Gastroesophageal sphincter (tissue), 4 donors: ENCODE results near the gene VPS51. TPM values are rescaled to one million over a fixed set of nuclear protein-coding genes. Genes with fewer than 3 reads are reported as not detected.

Experiments used
- ATAC-seq: fragments of 150-250 bp; one replicate; pipeline ENCODE4 v1.9.1; 2016; ENCODE audit warnings: mild to moderate bottlenecking, moderate library complexity
- H3K27ac ChIP-seq, 4 donors: fragments of 200-600 bp; sonication (generic) in 3 of 4; 1 replicate in 3 of 4; 2 replicates in 1 of 4; pipeline ENCODE4 v1.5.1; 2016 to 2019
- H3K27me3 ChIP-seq: fragments of 200-600 bp; sonication (generic); one replicate; pipeline ENCODE4 v1.5.1; 2019
- H3K36me3 ChIP-seq, 2 donors: fragments of 200-600 bp; sonication (generic); one replicate each; pipeline ENCODE4 v1.5.1; 2019; ENCODE audit warnings: control low read depth in 1 of 2
- H3K4me1 ChIP-seq, 3 donors: fragments of 200-600 bp; sonication (generic); 1 replicate in 2 of 3; 2 replicates in 1 of 3; pipeline ENCODE4 v1.5.1; 2016 to 2019; ENCODE audit warnings: control low read depth in 2 of 3
- H3K4me3 ChIP-seq, 2 donors: fragments of 200-600 bp; sonication (generic); one replicate each; pipeline ENCODE4 v1.5.1; 2019; ENCODE audit warnings: mild to moderate bottlenecking in 1 of 2, moderate library complexity in 1 of 2
- H3K9me3 ChIP-seq, 3 donors: fragments of 200-600 bp; sonication (generic); one replicate each; pipeline ENCODE4 v1.5.1; 2017 to 2019; ENCODE audit warnings: control low read depth in 2 of 3
- EP300 ChIP-seq: sonication (generic); formaldehyde crosslinking; IDR thresholded peaks from one replicate; pipeline ENCODE4 v1.6.1; 2017; ENCODE audit warnings: antibody characterized with exemption, mild to moderate bottlenecking
- POLR2A ChIP-seq, 2 donors: fragments of 450-650 bp; IDR thresholded peaks; one replicate each; pipeline ENCODE4 v1.6.1; 2017; ENCODE audit warnings: antibody characterized with exemption in 2 of 2, mild to moderate bottlenecking in 2 of 2, moderate library complexity in 1 of 2
- POLR2AphosphoS5 ChIP-seq: sonication (generic); formaldehyde crosslinking; IDR thresholded peaks from one replicate; pipeline ENCODE4 v1.6.1; 2017; ENCODE audit warnings: antibody characterized with exemption
- WGBS, 2 donors: methylation state at CpG; one replicate each; pipeline ENCODE4 v1.1.5; 2018; ENCODE audit warnings: low coverage in 1 of 2; 5-methylcytosine and 5-hydroxymethylcytosine counted together
- total RNA-seq, 4 donors: library from RNA; depleted of rRNA; stranded (reverse); fragments of >200 nt; gene quantifications; one replicate each; pipeline ENCODE4 v1.1.0, GENCODE V29; 2016
- TF ChIP-seq, protein P1 (sequence below), 4 experiments: fragments of 200-600 bp in 2 of 4; fragments of 450-650 bp in 2 of 4; sonication (generic) in 1 of 4; IDR thresholded peaks; one replicate each; pipeline ENCODE4 v1.5.1; 2017 to 2019; ENCODE audit warnings: antibody characterized with exemption in 4 of 4, mild to moderate bottlenecking in 2 of 4, moderate library complexity in 2 of 4

The VPS51 gene
- total RNA-seq, 4 donors from 2014 or later: 374 to 526 (median 407) TPM

GRCh38 chr11:65112546-65113360 lies 16.7 kb downstream of the VPS51 start:
- H3K4me3 ChIP-seq: peak overlapping the region; percentile 36 to 56
- no peaks in the 10 kb centered on the region for H3K27me3 ChIP-seq
- H3K9me3 ChIP-seq: no peaks in the 10 kb centered on the region
- H3K27ac ChIP-seq: peak overlapping the region in 3 of 4 donors; percentile 75 to 84 (median 81)
- peak; percentile 56 for ATAC-seq
- TF ChIP-seq POLR2A (IDR thresholded peaks at IDR 0.05) (no peak), POLR2AphosphoS5 (peak; percentile 36), EP300 (no peak)
- TF ChIP-seq, protein P1, sequence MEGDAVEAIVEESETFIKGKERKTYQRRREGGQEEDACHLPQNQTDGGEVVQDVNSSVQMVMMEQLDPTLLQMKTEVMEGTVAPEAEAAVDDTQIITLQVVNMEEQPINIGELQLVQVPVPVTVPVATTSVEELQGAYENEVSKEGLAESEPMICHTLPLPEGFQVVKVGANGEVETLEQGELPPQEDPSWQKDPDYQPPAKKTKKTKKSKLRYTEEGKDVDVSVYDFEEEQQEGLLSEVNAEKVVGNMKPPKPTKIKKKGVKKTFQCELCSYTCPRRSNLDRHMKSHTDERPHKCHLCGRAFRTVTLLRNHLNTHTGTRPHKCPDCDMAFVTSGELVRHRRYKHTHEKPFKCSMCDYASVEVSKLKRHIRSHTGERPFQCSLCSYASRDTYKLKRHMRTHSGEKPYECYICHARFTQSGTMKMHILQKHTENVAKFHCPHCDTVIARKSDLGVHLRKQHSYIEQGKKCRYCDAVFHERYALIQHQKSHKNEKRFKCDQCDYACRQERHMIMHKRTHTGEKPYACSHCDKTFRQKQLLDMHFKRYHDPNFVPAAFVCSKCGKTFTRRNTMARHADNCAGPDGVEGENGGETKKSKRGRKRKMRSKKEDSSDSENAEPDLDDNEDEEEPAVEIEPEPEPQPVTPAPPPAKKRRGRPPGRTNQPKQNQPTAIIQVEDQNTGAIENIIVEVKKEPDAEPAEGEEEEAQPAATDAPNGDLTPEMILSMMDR (IDR thresholded peaks at IDR 0.05): peak in 3 of 4 experiments; percentile 89 to 94 (median 93)
- peaks cover 0 to 45% of the 10 kb centered on the region in 2 donors for H3K36me3 ChIP-seq
- H3K4me1 ChIP-seq: peaks cover 7 to 66% (median 31%) of the 10 kb centered on the region in 3 donors
- WGBS, 2 donors: no CpG with 5 or more reads among the region's 57 CpGs

DNA sequence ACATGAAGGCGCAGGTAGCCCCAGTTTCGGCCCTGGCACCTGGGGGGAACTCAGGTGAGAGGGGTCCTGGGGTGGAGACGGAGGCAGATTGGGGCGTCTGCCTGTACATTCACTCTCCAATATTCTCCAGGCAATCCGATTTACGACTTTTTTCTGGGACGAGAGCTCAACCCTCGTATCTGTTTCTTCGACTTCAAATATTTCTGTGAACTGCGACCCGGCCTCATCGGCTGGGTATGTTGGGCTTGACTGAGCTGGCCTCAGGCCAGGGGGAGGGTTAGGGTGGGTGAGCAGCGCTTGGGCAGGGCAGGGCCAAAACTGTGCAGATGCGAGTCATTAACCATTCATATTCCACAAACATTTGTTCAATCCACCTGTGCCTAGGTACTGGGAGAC lies 17.3 kb downstream of the VPS51 start:
- WGBS, 2 donors: 13 to 20% methylated on average over 1 to 6 of the region's 14 CpGs
- Histone ChIP-seq H3K9me3 (no peaks in the 10 kb centered on the region), H3K36me3 (peaks cover 0 to 43% of the 10 kb centered on the region in 2 donors), H3K4me1 (peaks cover 7 to 72% (median 31%) of the 10 kb centered on the region in 3 donors), H3K27ac (peak overlapping the region in 3 of 4 donors; percentile 75 to 84 (median 81)), H3K4me3 (peak overlapping the region in 1 of 2 donors; percentile 56), H3K27me3 (no peaks in the 10 kb centered on the region)
- no peak for TF ChIP-seq POLR2AphosphoS5
- TF ChIP-seq EP300: no peak
- TF ChIP-seq, protein P1 (IDR thresholded peaks at IDR 0.05): no peak
- no peak for TF ChIP-seq POLR2A (IDR thresholded peaks at IDR 0.05)
- ATAC-seq: no peak

- no peak for TF ChIP-seq POLR2A (IDR thresholded peaks at IDR 0.05)
- no peak for TF ChIP-seq POLR2AphosphoS5
- TF ChIP-seq, protein P1 (IDR thresholded peaks at IDR 0.05): no peak
- TF ChIP-seq EP300: no peak
- WGBS, 2 donors: 31 to 64% methylated on average over 3 to 6 of the region's 6 CpGs
- Histone ChIP-seq H3K36me3 (peaks cover 0 to 43% of the 10 kb centered on the region in 2 donors), H3K4me3 (no peak overlapping the region), H3K9me3 (no peaks in the 10 kb centered on the region), H3K27me3 (no peaks in the 10 kb centered on the region), H3K27ac (no peak overlapping the region), H3K4me1 (peaks cover 7 to 74% (median 31%) of the 10 kb centered on the region in 3 donors)
- ATAC-seq: no peak
Observed at GRCh38 chr11:65113839-65114238, 17.8 kb downstream of the VPS51 start.

GRCh38 chr11:65114538-65115171 lies 18.6 kb downstream of the VPS51 start:
- ATAC-seq: no peak
- Histone ChIP-seq H3K27ac (no peak overlapping the region), H3K4me3 (no peak overlapping the region), H3K4me1 (peaks cover 7 to 74% (median 31%) of the 10 kb centered on the region in 3 donors), H3K36me3 (peaks cover 0 to 43% of the 10 kb centered on the region in 2 donors), H3K9me3 (no peaks in the 10 kb centered on the region), H3K27me3 (no peaks in the 10 kb centered on the region)
- 75 to 100% methylated on average over 1 to 6 of the region's 11 CpGs for WGBS, 2 donors
- TF ChIP-seq POLR2AphosphoS5 (no peak), POLR2A (IDR thresholded peaks at IDR 0.05) (no peak), EP300 (no peak)
- TF ChIP-seq, protein P1 (IDR thresholded peaks at IDR 0.05): no peak
